NCI-H146 (cell line): ENCODE results near the gene FANK1.

Experiments
- DNase-seq: peaks from one replicate; lab custom pipeline; 2025; lab: John Stamatoyannopoulos, UW

Gene FANK1

DNA sequence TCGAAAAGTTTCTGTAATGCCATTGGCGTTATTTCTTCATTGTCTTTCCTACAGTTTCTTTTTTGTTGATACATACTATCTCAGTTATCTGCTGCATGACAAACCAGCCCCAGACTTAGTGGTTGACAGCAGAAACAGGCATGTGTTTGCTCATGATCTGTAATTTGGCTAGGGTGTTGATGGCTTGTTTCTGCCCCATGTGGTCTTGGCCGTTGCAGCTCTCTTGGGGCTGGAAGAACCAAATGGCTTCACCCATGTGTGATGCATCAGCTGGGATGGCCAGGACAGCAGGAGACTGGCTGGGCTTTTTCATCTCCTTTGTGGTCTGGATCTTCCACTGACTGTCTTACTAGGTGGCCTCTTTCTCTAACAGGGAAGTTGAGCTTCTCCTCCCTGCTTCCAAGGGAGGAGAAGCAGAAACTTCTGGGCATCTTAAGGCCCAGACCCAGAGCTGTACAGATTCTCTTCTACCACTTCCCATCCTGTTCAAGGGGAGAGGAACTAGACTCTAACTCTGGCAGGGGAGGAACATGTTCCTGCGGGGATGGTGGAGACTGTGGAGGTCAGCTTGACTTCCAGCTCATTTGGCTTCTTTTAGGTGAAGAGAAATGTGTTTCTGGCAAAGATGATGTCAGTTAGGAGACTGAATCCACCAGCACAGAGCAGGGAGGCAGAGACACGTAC, 89.3 kb downstream of the FANK1 start:
- no peak for DNase-seq

DNA sequence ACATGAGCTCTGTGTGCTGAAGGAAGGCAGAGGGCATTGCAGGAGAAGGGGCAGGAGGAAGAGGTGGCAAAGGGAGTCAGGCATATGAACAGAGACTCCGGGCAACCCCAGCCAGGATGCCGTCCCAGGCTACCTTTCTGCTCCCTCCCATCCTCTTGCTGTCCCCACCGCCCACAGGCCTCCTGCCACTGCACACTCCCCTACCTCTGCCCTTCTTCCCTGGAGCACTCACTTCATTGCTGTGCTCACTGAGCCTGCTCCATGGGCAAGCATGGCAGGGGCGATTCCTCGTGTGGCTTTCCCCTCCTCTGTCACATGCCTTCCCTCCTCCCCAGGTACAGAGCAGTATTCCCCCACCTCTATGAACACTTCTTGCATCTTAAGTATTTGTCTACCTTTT, 93.4 kb downstream of the FANK1 start:
- no peak for DNase-seq

DNA sequence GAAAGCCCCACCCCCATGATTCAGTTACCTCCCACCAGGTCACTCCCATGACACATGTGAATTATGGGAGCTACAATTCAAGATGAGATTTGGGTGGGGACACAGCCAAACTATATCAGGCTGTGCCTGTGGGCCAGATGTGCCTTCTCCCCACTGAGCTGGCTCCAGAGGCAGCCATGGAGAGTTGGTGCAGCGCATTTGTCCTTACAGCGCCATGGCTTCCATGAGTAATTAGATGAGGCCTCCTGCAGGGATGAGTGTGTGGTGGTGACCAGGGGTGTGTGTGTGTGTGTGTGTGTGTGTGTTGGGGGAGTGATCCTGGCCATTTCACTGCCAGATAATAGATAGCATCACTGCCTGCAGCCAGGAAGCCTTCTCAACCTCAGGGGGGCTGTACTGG, 94.6 kb downstream of the FANK1 start:
- peak; percentile 50 for DNase-seq

DNA sequence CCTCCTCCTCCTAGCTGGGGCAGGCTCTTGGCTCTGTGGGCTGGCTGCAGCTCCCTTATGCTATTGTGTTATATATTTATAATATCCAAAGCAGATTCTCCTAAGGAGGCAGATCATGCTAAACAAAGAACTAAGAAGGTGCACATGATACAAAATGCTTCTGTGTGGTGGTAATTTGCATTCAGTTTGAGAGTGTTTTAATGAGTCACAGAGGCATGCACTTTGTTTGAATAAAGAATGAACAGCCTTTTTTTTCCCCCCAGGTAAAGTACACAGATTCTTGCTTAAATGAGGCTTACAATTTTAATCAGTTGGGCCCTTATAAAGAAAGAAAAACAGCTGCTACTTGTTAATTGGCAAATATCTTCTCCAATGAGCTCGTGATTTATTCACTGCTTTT, 95.0 kb downstream of the FANK1 start:
- DNase-seq = no peak

DNA sequence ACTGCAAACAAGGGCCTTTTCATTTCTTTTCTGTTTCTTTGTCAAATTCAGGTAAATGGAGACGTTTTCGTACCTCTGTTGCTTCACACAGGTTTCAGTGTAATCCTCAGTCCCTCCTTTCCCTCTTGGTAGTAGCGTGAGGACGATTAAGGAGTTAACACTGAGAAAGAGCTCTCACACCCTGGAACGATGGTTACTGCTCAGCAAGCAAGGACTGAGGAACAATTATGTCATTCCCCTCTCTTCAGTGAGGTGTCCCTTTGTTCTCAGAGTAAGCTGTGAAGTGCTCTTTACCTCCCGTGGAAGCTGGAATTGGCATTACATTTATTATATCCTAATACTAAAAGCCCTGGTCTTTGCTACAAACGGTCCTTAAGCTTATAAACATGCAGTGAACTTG, 95.9 kb downstream of the FANK1 start:
- peak; percentile 25 for DNase-seq

DNA sequence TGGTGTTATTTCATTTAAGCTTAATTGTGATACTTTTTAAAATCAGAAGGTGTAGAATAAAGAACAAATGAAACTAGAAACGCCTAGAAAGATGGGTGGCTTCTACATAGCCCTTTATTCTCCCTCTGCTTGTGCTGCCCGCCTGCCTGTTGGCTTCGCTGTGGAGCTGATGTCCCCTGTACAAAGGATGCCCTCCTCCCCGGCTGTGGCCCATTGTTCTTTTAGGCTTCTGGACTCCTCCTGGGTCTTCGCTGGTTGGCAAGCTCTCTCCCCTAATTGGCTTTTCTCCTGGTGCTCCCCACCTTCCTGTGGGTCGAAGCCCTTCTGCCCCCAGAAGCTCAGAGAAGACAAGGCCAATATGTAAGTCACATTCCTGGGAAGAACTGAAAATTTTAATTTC, 98.2 kb downstream of the FANK1 start:
- no peak for DNase-seq

DNA sequence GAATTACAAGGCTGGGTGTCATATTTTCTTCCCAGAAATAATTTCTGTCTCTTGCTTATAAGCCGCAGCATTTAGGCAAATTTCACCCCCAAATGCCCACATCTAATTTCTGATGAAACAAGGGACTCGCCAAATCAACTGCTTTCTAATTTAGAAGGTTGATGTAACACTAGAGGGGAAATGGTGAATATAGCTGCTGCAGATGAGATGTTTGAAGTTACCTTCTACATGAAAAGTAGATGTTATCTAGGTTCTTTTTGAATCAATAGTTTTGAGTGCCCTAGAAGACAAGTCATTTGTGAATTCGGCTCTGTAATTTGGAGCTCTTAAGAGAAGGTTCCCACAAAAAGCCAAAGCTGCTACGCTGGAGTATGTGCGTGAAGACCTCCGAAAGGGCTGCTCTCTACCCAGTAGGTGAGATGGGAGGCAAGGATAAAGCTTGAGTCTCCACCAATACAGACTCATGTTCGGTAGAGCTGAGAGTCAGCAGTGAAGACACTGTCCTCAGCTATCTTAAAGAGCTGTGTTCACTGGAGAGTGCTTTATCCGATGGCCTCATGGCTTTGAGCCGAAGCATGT, 99.5 kb downstream of the FANK1 start:
- no peak for DNase-seq

DNA sequence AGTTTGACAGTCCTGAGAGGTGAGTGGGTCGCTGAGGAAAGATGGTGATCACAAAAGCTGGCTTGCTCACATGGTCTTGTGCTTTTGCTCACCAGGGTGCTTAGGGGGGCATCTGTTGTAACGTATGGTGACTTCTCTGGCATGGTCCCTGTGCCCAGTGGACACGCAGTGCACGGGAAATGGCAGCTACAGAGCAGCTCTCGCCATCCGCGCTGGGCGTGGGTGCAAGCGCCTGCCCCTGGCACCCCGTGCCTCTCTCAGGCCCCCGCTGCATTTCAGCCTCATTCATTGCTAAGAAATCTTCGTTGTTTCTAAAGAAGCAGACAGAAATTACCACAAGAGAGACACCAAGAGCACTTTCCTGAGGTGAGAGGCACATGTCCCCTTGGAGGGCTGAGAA, 101.2 kb downstream of the FANK1 start:
- no peak for DNase-seq

DNA sequence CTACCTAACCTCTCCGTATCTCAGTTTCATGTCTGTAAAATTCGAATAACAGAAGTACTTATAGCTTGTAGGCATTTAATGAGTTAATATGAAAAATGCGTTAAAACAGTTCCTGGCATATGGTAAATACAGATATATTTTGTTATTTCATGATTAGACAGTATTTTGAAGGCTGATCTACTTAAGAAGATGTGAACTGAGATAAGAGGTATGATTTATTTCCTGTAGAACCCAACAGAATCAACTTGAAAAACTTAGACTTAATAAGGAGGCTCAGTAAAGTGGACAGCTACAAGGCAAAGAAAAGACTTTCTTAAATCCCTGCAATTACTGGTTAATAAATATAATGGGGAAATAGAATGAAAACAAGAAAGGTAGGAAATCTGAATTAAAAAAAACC, 103.3 kb downstream of the FANK1 start:
- DNase-seq = no peak

DNA sequence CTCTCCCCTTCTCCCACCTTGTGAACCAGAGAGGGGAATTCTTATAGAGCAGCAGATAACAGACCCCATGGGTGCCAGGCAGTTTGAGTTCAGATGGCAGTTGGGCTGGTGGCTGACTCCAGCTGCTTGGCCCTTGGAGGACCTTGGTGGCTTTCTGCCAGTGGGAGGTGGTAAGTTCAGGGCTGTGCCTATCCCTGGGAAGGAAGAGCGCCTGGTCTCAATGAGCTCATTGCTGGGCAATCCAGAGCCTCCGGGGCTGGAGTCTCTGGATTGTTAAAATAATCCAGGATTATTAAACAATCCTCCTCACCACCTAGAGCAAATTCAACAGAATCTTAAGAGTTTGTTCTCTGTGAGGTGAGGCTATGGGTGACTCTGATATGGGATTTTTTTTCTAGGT, 105.2 kb downstream of the FANK1 start:
- DNase-seq = no peak

DNA sequence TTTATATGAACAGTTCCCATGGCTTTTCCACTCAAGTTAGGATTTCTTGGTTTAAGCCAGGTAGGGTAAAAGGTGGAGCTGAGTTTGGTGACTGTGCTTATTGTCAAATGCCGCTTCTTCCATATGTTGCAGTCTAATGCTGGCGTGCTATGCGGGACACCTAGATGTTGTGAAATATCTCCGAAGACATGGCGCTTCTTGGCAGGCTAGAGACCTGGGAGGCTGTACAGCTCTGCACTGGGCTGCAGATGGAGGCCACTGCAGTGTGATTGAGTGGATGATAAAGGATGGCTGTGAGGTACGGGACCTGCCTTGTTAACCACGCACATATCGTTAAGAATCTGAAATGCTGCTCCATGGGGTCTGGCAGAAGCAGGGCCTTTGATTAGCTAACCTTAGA, 108.4 kb downstream of the FANK1 start:
- DNase-seq = no peak

DNA sequence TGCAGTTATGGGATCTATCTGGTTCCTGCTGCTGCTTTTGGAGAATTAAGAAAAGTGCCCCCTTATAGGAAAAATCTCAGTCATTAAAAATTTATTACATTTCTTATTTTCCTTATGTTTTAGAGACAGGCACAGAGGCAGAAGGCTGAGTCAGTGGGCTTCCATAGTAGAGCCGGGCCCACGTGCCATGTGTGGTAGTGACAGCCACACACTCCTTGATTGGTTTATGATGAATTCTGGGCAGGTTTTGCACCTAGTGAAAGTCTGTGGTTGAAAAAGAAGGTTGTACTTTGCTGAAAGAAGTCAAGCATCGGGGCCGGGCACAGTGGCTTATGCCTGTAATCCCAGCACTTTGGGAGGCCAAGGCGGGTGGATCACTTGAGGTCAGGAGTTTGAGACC, 109.9 kb downstream of the FANK1 start:
- DNase-seq = no peak

DNA sequence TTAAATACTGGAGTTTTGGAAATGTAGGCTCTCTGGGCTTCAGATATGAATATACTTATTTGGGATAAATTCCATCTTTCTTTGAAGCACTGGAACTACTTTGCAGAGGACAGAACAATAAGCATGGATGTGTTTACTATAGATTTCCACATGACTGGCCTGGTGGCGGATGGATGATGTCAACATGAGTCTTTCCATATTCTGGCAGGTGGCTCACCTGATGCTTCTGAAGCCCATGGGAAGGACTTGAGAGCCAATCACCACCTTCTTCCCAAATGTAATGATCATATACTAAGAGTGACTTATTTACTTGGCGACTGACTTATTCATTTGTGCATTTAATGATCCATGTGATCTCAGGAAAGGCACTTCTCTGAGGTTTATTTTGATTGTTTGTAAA, 110.5 kb downstream of the FANK1 start:
- DNase-seq = peak; percentile 19

DNA sequence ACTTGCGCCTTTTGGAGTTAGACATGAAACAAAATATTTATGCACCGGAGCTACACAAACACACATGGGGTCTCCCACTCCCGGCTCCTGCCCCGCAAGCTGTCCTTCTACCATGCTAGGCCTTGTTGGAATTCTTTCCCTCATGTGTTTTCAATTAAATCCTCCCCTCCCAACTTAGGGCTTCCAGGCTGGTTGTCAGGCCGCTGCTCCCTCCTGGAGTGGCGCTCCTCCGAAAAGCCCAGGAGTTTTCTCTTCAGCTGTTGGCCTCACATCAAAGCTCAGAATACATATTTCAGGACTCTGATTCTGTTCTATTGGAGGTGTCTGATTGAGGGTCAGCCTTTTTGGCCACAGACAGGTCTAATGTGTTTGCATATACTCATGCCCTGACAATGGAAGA, 113.3 kb downstream of the FANK1 start:
- no peak for DNase-seq

DNA sequence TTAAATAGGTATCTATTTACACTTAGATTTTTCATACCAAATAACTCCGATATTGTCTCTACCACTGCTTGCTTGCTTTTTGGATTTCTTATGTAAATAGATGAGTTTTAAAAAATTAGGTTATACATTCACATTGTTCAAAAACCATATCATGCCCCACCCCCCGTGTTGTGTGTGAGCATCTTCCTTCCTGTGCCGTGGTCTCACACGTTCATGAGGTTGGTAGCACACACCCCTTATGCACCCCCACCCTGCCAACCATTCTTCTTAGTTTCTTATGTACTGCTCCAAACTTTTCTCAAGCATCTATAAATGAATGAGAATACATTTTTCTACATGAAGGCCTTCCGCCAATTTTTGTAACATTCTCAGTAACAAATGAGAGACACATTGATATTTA, 115.6 kb downstream of the FANK1 start:
- DNase-seq = no peak

DNA sequence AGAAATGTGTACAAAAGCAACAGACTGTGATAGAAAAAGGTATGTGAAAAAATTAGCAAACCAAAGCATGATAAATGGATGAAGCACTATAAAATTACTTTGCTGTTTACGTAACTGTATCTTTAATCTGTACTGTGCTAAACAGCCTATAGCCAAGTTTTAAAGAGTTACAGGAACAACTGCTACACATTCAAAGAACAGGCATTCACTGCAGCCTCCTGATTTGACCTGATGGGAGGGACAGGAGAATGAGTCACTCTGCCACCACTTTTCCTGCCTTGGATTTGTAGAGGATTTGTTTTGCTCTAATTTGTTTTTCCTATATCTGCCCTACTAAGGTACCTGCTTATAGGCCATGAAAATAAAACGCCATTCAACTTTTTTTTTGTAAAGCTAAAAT, 116.1 kb downstream of the FANK1 start:
- DNase-seq = no peak

DNA sequence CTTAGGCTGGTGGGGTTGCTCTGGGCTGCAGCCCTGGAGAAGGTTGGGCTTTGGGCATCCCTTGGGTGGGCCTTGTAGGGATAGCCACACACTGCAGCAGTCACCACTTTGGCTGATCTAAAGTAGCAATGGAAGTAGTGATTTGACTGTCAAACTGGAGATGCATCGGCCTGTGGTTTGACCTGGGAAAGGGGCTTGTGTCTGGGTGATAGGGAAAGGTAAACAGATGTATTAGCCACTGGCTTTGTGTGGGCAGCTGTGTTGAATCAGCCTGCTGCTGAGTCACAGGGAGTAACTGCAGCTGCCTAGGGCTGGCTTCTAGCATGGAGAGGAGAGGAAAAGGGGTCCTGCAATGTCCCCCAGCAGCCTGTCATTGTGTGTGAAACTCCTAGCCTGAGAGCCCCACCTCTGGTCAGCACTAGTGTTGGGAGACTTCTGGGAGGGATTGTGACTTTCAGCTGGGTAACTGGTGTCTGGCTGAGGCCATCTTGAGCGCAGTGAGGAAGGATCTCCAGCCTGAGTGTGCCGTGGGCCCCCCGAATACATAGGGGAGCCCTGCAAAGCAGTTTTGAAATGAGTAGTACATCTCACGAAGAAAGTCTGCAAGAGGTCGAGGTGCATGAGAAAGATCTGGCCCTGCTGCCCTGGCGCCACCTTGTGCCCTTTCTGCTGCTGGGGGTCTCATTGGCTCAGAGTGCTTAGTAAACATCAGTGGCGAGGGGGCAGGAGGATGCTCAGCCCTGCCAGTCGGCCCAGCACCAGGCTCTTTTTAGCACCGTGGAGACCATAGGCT, 117.3 kb downstream of the FANK1 start:
- DNase-seq = peak; percentile 88

DNA sequence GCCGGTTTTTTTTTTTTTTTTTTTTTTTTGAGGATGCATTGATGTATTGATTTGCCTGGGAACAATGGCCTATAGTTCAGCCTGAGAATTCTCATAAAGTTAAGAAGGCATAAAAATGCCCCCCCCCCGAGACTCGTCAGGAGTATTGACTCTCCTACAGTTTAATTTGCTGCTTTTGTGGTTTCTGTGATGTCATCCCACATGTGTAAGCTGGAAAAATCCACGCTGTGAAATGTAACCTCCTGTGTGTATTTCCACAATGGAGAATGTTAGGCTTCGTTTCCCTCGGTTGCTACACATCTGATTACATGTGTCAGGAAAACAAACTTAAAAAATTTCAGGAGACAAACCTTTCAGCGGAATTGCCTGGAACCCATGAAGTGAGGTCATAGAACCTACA, 117.9 kb downstream of the FANK1 start:
- peak; percentile 80 for DNase-seq

DNA sequence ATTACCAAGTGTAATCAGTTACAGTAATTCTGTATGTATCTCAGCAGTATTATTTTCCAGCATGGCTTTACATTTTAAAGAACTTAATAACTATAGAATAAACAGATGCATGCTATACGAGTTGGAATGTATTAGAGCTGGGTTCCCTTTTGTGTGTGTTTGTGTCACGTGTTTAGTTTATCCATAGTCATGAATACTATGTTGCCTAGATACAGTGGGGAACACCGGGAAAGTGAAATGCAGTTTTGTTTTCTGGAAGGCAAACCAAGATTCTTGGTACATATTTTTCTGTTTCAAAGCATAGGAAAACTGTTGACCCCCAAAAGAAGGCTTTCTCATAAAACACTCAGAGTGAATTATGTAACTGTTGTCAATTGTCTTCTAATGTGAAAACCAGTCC, 119.0 kb downstream of the FANK1 start:
- DNase-seq = no peak

DNA sequence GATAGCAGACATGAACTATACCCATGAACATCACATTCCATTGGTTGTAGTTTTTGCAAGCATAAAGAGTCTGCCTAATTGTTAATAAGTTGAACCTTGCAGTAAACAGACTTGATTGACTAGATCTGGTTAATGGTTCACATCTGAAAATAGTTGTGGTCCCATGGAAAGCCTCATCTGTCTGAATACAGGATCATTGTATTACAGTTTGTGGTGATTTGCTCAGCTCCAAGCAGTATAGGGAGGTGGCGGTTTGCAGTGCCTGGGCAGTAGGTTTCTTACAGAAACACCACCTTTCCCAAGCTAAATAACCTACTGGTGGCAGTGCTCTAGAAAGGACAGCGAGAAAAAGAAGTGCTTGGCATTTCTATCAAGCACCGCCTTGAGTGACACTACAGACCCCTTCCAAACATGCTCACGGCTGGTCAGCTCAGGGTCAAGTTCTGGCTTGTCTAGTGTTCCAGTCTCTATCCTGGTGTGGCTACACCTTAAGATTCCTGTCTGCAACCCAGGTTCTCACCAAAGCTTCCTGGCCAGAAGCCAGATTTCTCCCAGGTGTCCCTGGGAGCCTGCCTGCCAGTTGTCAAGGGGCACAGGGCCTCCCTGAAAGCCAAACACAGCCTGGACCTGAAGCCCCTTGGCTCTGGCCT, 119.9 kb downstream of the FANK1 start:
- no peak for DNase-seq

DNA sequence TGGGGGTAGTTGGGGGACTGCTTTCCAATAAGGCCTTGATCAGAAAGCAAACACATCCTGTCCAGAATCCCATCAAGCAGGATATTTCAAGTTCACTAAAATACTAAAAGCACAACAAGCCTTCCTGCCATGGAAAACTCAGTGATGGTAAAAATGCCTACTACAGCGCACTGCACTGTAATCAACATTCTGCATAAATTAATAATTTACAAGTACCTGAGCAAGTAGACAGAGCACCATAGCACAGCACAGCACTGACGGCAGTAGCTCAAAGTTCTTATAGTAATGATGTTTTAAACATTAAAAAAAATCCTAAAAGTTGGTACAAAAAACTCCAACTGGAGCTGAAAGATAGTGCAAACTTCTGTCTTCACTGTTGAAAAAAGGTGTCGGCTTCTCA, 120.5 kb downstream of the FANK1 start:
- DNase-seq = no peak

DNA sequence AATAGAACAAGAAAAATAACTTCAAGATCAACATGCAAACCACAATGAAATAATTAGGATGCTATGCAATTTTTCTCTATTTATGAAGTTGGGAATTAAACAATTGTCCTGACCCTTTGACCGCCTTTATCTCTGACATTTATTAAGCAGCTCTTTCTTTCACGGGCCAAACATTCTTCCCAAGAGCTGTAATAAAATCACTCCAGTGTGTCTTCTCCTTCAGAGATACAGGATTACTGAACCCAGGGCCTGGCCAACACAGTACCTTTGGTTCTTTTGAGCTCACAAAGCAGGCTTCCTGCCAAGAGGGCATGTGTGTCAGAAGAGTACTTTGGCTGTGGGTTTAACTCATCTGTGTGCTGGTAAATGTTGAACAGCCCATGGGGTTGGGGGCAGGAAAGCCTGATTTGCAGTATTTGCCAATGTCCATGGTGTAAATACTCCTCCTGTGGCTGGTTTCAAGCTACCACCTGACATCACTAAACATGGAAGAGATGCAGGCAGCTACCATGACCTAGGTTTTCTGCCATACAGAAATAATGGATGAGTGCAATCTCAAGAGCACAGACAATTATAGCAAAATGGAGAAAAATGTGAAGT, 121.7 kb downstream of the FANK1 start:
- no peak for DNase-seq
